Nephron progenitor cell (in vitro differentiated cells): ENCODE results near the gene CCDC74A.
"Not testable (repeated sequence)": the region's sequence is repeated elsewhere in the genome, so short reads cannot be mapped to it uniquely, and the experiment has no call there.

Source experiments
- DNase-seq: peaks from one replicate; pipeline ENCODE4 v3.0.0; 2021
- H3K27ac Mint-ChIP-seq: 2 replicates; pipeline ENCODE4 v1.8.0; 2021; ENCODE audit warnings: mild to moderate bottlenecking, moderate library complexity, mixed read lengths
- H3K27me3 Mint-ChIP-seq: 2 replicates; pipeline ENCODE4 v1.8.0; 2021; ENCODE audit warnings: mild to moderate bottlenecking, low read depth, mixed read lengths; ENCODE audit not compliant: poor library complexity
- H3K36me3 Mint-ChIP-seq: 2 replicates; pipeline ENCODE4 v1.8.0; 2021; ENCODE audit warnings: low read depth, mixed read lengths
- H3K4me1 Mint-ChIP-seq: 2 replicates; pipeline ENCODE4 v1.8.0; 2021; ENCODE audit warnings: mixed read lengths
- H3K4me3 Mint-ChIP-seq: 2 replicates; pipeline ENCODE4 v1.8.0; 2021; ENCODE audit warnings: mild to moderate bottlenecking, moderate library complexity, mixed read lengths
- H3K9me3 Mint-ChIP-seq: 2 replicates; pipeline ENCODE4 v1.8.0; 2021; ENCODE audit warnings: mild to moderate bottlenecking, moderate library complexity, mixed read lengths
- TF ChIP-seq, protein P1 (sequence below): fragments of 200-600 bp; sonication (generic); IDR thresholded peaks from 2 replicates; pipeline ENCODE4 v1.5.0; 2021; ENCODE audit warnings: antibody characterized with exemption

CCDC74A gene

DNA sequence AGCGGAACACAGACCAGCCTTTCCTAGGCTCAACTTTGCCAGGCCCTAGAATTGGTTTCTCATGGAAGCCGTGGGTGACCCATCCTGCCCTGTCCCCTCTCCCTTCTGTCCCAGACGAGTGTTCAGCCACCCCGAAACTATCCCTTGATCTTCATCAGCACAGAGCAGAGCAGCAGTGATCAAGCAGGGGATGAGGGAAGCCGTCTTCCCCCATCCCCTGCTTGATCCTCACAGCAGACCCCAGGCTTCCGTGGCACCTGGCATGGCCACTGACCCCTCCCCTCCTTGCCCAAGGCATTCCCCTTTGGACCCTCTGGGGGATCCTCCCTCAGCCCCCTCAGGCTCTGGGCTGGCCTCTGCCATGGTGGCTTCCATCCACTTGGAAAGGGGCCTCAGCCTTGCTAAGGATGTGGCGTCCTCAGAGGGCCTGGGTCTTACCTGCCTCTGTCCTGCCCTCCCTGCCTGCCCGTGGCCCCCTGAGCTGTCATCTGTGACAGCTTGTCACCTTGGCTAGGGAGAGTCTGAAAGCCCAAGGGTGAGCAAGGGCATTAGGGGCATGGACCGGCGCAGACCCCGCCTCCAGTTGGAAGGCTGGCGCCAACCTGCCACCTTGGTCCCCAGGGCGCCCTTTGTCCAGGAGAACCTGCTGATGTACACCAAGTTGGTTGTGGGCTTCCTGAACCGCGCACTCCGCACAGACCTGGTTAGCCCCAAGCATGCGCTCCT lies 10.4 kb upstream of the CCDC74A start:
- Mint-ChIP-seq H3K9me3 (no peaks in the 10 kb centered on the region), H3K4me1 (peaks cover 4% of the 10 kb centered on the region), H3K4me3 (no peak overlapping the region), H3K27ac (no peak overlapping the region), H3K36me3 (peaks cover 5% of the 10 kb centered on the region), H3K27me3 (no peaks in the 10 kb centered on the region)
- TF ChIP-seq, protein P1, sequence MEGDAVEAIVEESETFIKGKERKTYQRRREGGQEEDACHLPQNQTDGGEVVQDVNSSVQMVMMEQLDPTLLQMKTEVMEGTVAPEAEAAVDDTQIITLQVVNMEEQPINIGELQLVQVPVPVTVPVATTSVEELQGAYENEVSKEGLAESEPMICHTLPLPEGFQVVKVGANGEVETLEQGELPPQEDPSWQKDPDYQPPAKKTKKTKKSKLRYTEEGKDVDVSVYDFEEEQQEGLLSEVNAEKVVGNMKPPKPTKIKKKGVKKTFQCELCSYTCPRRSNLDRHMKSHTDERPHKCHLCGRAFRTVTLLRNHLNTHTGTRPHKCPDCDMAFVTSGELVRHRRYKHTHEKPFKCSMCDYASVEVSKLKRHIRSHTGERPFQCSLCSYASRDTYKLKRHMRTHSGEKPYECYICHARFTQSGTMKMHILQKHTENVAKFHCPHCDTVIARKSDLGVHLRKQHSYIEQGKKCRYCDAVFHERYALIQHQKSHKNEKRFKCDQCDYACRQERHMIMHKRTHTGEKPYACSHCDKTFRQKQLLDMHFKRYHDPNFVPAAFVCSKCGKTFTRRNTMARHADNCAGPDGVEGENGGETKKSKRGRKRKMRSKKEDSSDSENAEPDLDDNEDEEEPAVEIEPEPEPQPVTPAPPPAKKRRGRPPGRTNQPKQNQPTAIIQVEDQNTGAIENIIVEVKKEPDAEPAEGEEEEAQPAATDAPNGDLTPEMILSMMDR: no peak
- DNase-seq: no peak

DNA sequence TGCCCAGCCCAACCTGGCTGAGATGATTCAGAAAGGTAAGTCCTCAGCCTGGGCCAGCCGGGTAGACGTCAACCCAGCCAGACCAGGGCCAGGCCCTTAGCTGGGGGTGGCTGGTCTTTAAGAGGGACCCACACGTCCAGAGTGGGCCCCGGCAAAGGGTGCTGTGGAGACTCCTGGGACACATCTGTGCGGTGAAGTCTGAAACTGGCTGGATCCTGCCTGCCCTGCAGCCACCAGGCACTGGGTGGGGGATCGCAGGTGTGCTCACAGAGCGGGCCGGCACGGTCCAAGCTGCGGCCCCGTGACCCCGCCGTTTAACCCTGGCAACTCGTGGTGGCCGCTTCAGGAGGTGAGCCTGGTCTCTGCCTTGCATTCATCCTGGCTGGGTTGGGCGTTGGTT lies 9.8 kb upstream of the CCDC74A start:
- H3K4me3 Mint-ChIP-seq, H3K9me3 Mint-ChIP-seq, H3K36me3 Mint-ChIP-seq, H3K27me3 Mint-ChIP-seq, H3K4me1 Mint-ChIP-seq, H3K27ac Mint-ChIP-seq, DNase-seq: not testable (repeated sequence)

DNA sequence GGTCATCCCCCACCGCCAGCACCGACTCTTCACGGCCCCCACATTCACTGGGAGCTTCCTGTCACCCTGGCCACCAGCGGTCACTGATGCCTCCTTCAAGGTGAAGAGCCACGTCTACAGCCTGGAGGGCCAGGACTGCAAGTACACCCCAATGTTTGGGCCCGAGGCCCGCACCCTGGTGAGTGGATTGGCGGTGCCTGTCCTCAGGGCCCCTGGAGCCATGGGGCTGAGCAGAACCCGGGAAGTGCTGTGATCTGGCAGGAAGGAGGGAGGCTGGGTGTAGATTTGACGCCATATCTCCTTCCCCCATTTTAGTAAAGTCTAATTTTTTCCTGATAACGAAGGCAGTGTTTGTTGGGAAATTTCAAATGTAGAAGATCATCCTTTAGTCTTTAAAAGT lies 9.2 kb upstream of the CCDC74A start:
- not testable (repeated sequence) for H3K36me3 Mint-ChIP-seq, DNase-seq, H3K27ac Mint-ChIP-seq, H3K4me3 Mint-ChIP-seq, H3K4me1 Mint-ChIP-seq, H3K9me3 Mint-ChIP-seq, H3K27me3 Mint-ChIP-seq

DNA sequence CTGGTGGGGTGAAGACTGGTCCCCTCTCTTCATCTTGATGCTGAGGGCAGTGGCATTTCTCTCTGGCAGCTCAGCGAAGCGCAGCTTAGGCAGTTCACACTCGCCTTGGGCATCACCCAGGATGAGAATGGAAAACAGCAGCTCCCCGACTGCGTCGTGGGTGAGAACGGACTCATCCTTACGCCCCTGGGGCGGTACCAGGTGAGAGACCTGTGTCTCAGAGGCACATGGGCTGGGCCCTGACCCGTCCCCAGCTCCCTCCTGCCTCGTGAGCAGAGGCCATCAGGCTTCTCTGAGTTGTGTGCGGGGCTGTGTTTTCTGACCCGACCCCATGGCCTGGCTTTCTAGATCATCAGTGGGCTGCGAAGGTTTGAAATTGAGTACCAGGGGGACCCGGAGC lies 8.2 kb upstream of the CCDC74A start:
- no peak for DNase-seq
- H3K36me3 Mint-ChIP-seq: no peaks in the 10 kb centered on the region

DNA sequence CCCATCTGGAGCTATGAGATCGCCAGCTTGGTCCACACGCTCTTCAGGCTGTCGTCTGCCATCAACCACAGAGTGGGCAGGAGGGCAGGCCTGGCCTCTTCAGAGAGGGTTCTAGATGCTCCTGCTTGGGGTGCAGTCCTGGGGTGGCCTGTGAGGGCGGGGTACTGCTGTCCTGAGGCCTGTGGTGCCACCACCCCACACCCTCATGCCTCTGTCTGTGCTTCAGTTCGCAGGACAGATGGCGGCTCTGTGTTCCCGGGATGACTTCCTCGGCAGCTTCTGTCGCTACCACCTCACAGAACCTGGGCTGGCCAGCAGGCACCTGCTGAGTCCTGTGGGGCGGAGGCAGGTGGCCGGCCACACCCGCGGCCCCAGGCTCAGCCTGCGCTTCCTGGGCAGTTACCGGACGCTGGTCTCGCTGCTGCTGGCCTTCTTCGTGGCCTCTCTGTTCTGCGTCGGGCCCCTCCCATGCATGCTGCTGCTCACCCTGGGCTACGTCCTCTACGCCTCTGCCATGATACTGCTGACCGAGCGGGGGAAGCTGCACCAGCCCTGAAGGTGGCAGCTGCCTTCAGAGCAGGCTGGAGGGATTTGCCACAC lies 7.7 kb upstream of the CCDC74A start:
- H3K27ac Mint-ChIP-seq, H3K4me1 Mint-ChIP-seq: not testable (repeated sequence)

More for the DNA sequence above, 8.2 kb upstream of the CCDC74A start:
- no peaks in the 10 kb centered on the region for H3K27me3 Mint-ChIP-seq
- TF ChIP-seq, protein P1: no peak
- no peak overlapping the region for H3K27ac Mint-ChIP-seq
- no peak overlapping the region for H3K4me3 Mint-ChIP-seq
- no peaks in the 10 kb centered on the region for H3K9me3 Mint-ChIP-seq
- peaks cover 5% of the 10 kb centered on the region for H3K4me1 Mint-ChIP-seq

DNA sequence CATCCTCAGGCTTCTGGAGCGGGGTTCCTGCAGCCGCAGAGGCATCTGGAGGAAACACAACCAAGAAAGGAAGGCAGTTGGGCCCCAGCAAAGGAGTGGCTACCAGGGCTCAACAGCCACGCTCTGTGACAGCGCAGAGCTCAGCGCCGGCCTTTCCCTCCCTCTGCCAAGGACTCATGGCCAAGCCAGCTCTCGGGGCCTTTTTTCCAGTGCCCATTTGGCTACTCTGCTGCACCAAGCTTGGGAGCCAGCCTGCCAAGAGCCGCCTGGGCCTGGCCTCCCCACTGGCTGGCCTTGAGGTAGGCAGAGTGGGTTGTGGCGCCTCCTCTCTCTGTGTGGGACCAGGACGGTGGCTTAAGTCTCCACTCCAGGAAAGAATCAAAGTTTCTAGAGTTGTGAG lies 7.2 kb upstream of the CCDC74A start:
- no peaks in the 10 kb centered on the region for H3K9me3 Mint-ChIP-seq
- H3K4me3 Mint-ChIP-seq: no peak overlapping the region
- TF ChIP-seq, protein P1: no peak
- H3K27me3 Mint-ChIP-seq: peaks cover 4% of the 10 kb centered on the region
- no peaks in the 10 kb centered on the region for H3K36me3 Mint-ChIP-seq
- H3K27ac Mint-ChIP-seq: no peak overlapping the region
- H3K4me1 Mint-ChIP-seq: peaks cover 13% of the 10 kb centered on the region
- DNase-seq: no peak

More for the DNA sequence above, 7.7 kb upstream of the CCDC74A start:
- H3K27me3 Mint-ChIP-seq, H3K9me3 Mint-ChIP-seq, H3K4me3 Mint-ChIP-seq, DNase-seq, H3K36me3 Mint-ChIP-seq: not testable (repeated sequence)

DNA sequence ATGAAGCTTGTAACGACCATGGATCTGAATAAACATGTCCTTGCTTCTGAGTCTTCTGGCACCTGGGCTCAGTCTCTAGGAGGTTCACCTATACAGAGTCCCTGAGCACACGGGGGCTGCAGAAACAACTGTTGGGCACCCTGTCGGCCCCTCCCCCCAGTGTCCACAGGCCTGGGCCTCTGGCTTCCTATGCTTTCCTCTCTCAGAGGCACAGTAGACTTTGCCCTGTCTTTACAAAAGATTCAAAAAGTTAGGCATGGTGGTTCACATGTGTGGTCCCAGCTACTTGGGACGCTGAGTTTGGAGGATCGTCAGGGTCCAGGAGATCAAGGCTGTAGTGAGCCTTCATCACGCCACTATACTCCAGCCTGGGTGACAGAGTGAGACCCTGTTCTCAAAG lies 6.2 kb upstream of the CCDC74A start:
- peaks cover 13% of the 10 kb centered on the region for H3K4me1 Mint-ChIP-seq
- not testable (repeated sequence) for H3K4me3 Mint-ChIP-seq, H3K36me3 Mint-ChIP-seq, H3K27me3 Mint-ChIP-seq, H3K27ac Mint-ChIP-seq, H3K9me3 Mint-ChIP-seq, DNase-seq
